HepG2 (cell line): ENCODE measurements around the gene GUK1. TPM values are rescaled to one million over a fixed set of nuclear protein-coding genes. Genes with fewer than 3 reads are reported as not detected.

Experiments used
- ATAC-seq: fragments of 200-7000 bp; cut with Tn5 transposase; 3 replicates; pipeline ENCODE4 v1.9.1; 2020; ENCODE audit warnings: mild to moderate bottlenecking, moderate library complexity
- BruUV-seq: library from RNA; stranded (reverse); fragments of 400-500 nt; replicated peaks from 2 replicates; lab custom pipeline; 2021; lab: Mats Ljungman, UMichigan
- CTCF ChIA-PET: fragments of 300-600 bp; formaldehyde crosslinking; extraction: SDS; loops from one replicate; lab custom pipeline; 2021; ENCODE audit warnings: low total read pairs, inconsistent platforms, low intra/inter-chr PET ratio; lab: Yijun Ruan, JAX
- POLR2A ChIA-PET: fragments of 350-600 bp; sonication (Branson Sonifier 250); formaldehyde crosslinking; loops from one replicate; lab custom pipeline; 2020; ENCODE audit warnings: antibody characterized with exemption, inconsistent platforms; lab: Yijun Ruan, JAX
- DNase-seq: peaks from one replicate; pipeline ENCODE4 v3.0.0-alpha.2; 2015; ENCODE audit warnings: low spot score
- FAIRE-seq: peaks from 3 replicates; lab custom pipeline; 2011; peaks lifted over from hg19 to GRCh38; lab: Jason Lieb, UNC
- H2AFZ ChIP-seq: one replicate; pipeline ENCODE4 v1.6.1; 2011; ENCODE audit warnings: low read length, inconsistent platforms
- H3K27ac ChIP-seq: fragments of 300-600 bp; 3 replicates; pipeline ENCODE4 v1.8.0; 2011; ENCODE audit warnings: mixed run types, mild to moderate bottlenecking, mixed read lengths, low read length, inconsistent platforms; ENCODE audit not compliant: insufficient read depth; ENCODE audit errors: extremely low read length
- H3K27me3 ChIP-seq, 2 experiments: fragments of 200-600 bp in 1 of 2; 2 replicates in 1 of 2; 3 replicates in 1 of 2; pipeline versions ENCODE4 v1.6.0 to v1.8.0; 2011; ENCODE audit warnings: low read length in 2 of 2, mild to moderate bottlenecking in 2 of 2, moderate library complexity in 2 of 2, inconsistent platforms in 1 of 2; ENCODE audit not compliant: insufficient read depth in 2 of 2, control insufficient read depth in 1 of 2
- H3K36me3 ChIP-seq, 2 experiments: fragments of 200-600 bp in 1 of 2; replicated peaks in 1 of 2; 2 replicates in 1 of 2; 3 replicates in 1 of 2; pipeline versions ENCODE4 v1.5.1 to v1.8.0; 2011; ENCODE audit warnings: low read length in 2 of 2, inconsistent platforms in 1 of 2; ENCODE audit not compliant: insufficient read depth in 2 of 2, control insufficient read depth in 1 of 2
- H3K4me1 ChIP-seq: 2 replicates; pipeline ENCODE4 v1.5.1; 2012; ENCODE audit warnings: low read length, inconsistent platforms; ENCODE audit not compliant: insufficient read depth
- H3K4me2 ChIP-seq: 2 replicates; pipeline ENCODE4 v1.6.0; 2011; ENCODE audit warnings: low read depth, low read length, inconsistent platforms
- H3K4me3 ChIP-seq, 3 experiments: fragments of 200-600 bp in 1 of 3; sonication (generic), shearing (Covaris generic) in 1 of 3; replicated peaks in 1 of 3; 2 replicates each; pipeline ENCODE4 v1.5.1; 2011 to 2016; ENCODE audit warnings: low read length in 3 of 3, inconsistent platforms in 2 of 3, low read depth in 2 of 3, mild to moderate bottlenecking in 2 of 3, control low read depth in 1 of 3, mixed read lengths in 1 of 3; ENCODE audit not compliant: insufficient read depth in 1 of 3
- H3K79me2 ChIP-seq: one replicate; pipeline ENCODE4 v1.6.1; 2011; ENCODE audit warnings: low read length, inconsistent platforms; ENCODE audit not compliant: insufficient read depth
- H3K9ac ChIP-seq: 2 replicates; pipeline ENCODE4 v1.6.0; 2011; ENCODE audit warnings: mild to moderate bottlenecking, low read depth, low read length, inconsistent platforms; ENCODE audit not compliant: insufficient read depth
- H3K9me3 ChIP-seq: 2 replicates; pipeline ENCODE4 v1.5.1; 2012; ENCODE audit warnings: mild to moderate bottlenecking, low read length
- H4K20me1 ChIP-seq: 2 replicates; pipeline ENCODE4 v1.6.0; 2011; ENCODE audit warnings: inconsistent platforms, mild to moderate bottlenecking, low read length, moderate library complexity; ENCODE audit not compliant: insufficient read depth
- MED8 ChIP-seq: sonication (generic); formaldehyde crosslinking; IDR thresholded peaks from 2 replicates; pipeline ENCODE4 v1.8.1; 2023; ENCODE audit warnings: mild to moderate bottlenecking, missing genetic modification reagents; ENCODE audit not compliant: insufficient replicate concordance
- RERE ChIP-seq: IDR thresholded peaks from 2 replicates; pipeline ENCODE4 v1.6.1; 2016; ENCODE audit warnings: low read depth, missing genetic modification reagents, missing compliant biosample characterization
- WGBS: methylation state at CpG from one replicate; pipeline ENCODE4 v1.1.6; 2017; ENCODE audit warnings: low lambda C conversion rate; 5-methylcytosine and 5-hydroxymethylcytosine counted together
- in situ Hi-C: cut with HindIII; loops from 2 replicates; pipeline ENCODE4 v1.10.0; 2017; ENCODE audit warnings: low pct_unique_long_range_greater_than_20kb; ENCODE audit not compliant: extremely low pct_ligation_motif_present
- intact Hi-C: fragments of 100-400 bp; cut with micrococcal nuclease; formaldehyde crosslinking; loops from one replicate; pipeline ENCODE4 v1.10.0; 2022; ENCODE audit not compliant: unreplicated experiment
- polyA plus RNA-seq, 8 experiments: library from polyadenylated mRNA; depleted of rRNA in 3 of 8; stranded (reverse) in 7 of 8; unstranded in 1 of 8; fragments of >200 nt; fragmentation: Illumina TruSeq in 4 of 8; extraction: Trizol in 4 of 8; gene quantifications; 2 replicates each; pipeline versions ENCODE4 v1.2.1 to v1.2.3, GENCODE V29; 2011 to 2016; ENCODE audit warnings: low read depth in 4 of 8, missing spikeins in 1 of 8, mixed read lengths in 1 of 8; ENCODE audit not compliant: insufficient read depth in 1 of 8
- total RNA-seq, 5 experiments: library from RNA; depleted of rRNA; stranded (reverse); fragments of >200 nt; fragmentation: Illumina TruSeq; extraction: Trizol; gene quantifications; 2 replicates each; pipeline ENCODE4 v1.2.3, GENCODE V29; 2016; ENCODE audit warnings: low read depth in 1 of 5
- TF ChIP-seq, protein P1 (sequence below), 2 experiments: IDR thresholded peaks; 2 replicates each; pipeline ENCODE4 v1.6.1; 2011 to 2012; ENCODE audit warnings: low read length in 2 of 2, borderline replicate concordance in 1 of 2, low read depth in 1 of 2, mild to moderate bottlenecking in 1 of 2, moderate library complexity in 1 of 2

Gene GUK1
- total and polyA plus RNA-seq, 2 of the 13 experiments (the other 11 are each of a cell fraction or from before 2014, with no cell fraction given), result 116 to 154 TPM

- BruUV-seq, result no TSS peak
- Histone ChIP-seq H3K9me3 (no peaks in the 10 kb centered on the region), H2AFZ (no peak overlapping the region), H3K9ac (no peak overlapping the region), H4K20me1 (peaks cover 3% of the 10 kb centered on the region; the same call in 1 of the 2 replicates), H3K27me3 (no peaks in the 10 kb centered on the region; a peak in 1 of 5 replicates), H3K36me3 (no peaks in the 10 kb centered on the region), H3K27ac (no peak overlapping the region), H3K79me2 (no peaks in the 10 kb centered on the region), H3K4me2 (no peak overlapping the region), H3K4me1 (peaks cover 40% of the 10 kb centered on the region)
- WGBS, result 96% methylated on average over 57 of the region's 98 CpGs
- ChIA-PET POLR2A (interaction anchor here (2.0 to 2.8 kb wide), 2 partner anchors 7 to 9 kb away, joined by 5 to 16 read pairs; partner anchors contain the start of gene GJC2), CTCF (no interaction called here)
- ATAC-seq (no peak), DNase-seq (no peak), FAIRE-seq (no peak)
- intact Hi-C loops, result no loop called here
- in situ Hi-C loops, result no loop called here
- TF ChIP-seq MED8 (CRISPR knock-in tag) (no peak), RERE (CRISPR knock-in tag) (no peak)
- TF ChIP-seq, protein P1, sequence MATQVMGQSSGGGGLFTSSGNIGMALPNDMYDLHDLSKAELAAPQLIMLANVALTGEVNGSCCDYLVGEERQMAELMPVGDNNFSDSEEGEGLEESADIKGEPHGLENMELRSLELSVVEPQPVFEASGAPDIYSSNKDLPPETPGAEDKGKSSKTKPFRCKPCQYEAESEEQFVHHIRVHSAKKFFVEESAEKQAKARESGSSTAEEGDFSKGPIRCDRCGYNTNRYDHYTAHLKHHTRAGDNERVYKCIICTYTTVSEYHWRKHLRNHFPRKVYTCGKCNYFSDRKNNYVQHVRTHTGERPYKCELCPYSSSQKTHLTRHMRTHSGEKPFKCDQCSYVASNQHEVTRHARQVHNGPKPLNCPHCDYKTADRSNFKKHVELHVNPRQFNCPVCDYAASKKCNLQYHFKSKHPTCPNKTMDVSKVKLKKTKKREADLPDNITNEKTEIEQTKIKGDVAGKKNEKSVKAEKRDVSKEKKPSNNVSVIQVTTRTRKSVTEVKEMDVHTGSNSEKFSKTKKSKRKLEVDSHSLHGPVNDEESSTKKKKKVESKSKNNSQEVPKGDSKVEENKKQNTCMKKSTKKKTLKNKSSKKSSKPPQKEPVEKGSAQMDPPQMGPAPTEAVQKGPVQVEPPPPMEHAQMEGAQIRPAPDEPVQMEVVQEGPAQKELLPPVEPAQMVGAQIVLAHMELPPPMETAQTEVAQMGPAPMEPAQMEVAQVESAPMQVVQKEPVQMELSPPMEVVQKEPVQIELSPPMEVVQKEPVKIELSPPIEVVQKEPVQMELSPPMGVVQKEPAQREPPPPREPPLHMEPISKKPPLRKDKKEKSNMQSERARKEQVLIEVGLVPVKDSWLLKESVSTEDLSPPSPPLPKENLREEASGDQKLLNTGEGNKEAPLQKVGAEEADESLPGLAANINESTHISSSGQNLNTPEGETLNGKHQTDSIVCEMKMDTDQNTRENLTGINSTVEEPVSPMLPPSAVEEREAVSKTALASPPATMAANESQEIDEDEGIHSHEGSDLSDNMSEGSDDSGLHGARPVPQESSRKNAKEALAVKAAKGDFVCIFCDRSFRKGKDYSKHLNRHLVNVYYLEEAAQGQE (IDR thresholded peaks at IDR 0.05; ENCODE audit: borderline replicate concordance in 1 of 2, low read depth in 1 of 2, low read length in 2 of 2), result no peak
- TF ChIP-seq, all 625 proteins: peak for 0
- H3K4me3 ChIP-seq, result no peak overlapping the region
These were observed 18.3 kb downstream of the GUK1 start for GRCh38 chr1:228158151-228159007.
